SK-N-SH (cell line): ENCODE measurements around the gene PSMB11. TPM values are rescaled to one million over a fixed set of nuclear protein-coding genes. Genes with fewer than 3 reads are reported as not detected.

Experiments
- CTCF ChIA-PET: fragments of 300-600, 350-600 bp; formaldehyde crosslinking; extraction: SDS; loops from one replicate; lab custom pipeline; 2021; lab: Yijun Ruan, JAX
- POLR2A ChIA-PET: fragments of 350-600 bp; sonication (Branson Sonifier 250); formaldehyde crosslinking; extraction: SDS; loops from one replicate; lab custom pipeline; 2020; ENCODE audit warnings: antibody characterized with exemption, inconsistent platforms; lab: Yijun Ruan, JAX
- DNase-seq: peaks from one replicate; pipeline ENCODE4 v3.0.0; 2012
- H2AFZ ChIP-seq: fragments of 200-600 bp; sonication (generic); 2 replicates; pipeline ENCODE4 v1.8.1; 2016; ENCODE audit warnings: antibody characterized with exemption, mild to moderate bottlenecking, low read depth
- H3F3A ChIP-seq: fragments of 200-600 bp; sonication (generic); replicated peaks from 2 replicates; pipeline ENCODE3; 2016; ENCODE audit warnings: antibody characterized with exemption, mild to moderate bottlenecking; ENCODE audit not compliant: insufficient read depth
- H3K27ac ChIP-seq, 2 experiments: fragments of 200-500 bp in 1 of 2; fragments of 200-600 bp in 1 of 2; sonication (Bioruptor generic) in 1 of 2; sonication (generic), shearing (Covaris generic) in 1 of 2; 2 replicates each; pipeline versions ENCODE4 v1.5.1 to v1.6.1; 2014 to 2016; ENCODE audit warnings: low read depth in 2 of 2, inconsistent platforms in 1 of 2, low read length in 1 of 2, mild to moderate bottlenecking in 1 of 2, mixed read lengths in 1 of 2
- H3K27me3 ChIP-seq: fragments of 200-600 bp; sonication (generic), shearing (Covaris generic); 2 replicates; pipeline ENCODE4 v1.6.1; 2016; ENCODE audit warnings: mixed run types; ENCODE audit not compliant: insufficient read depth
- H3K36me3 ChIP-seq, 2 experiments: fragments of 200-500 bp in 1 of 2; fragments of 200-600 bp in 1 of 2; sonication (Bioruptor generic) in 1 of 2; sonication (generic) in 1 of 2; replicated peaks in 1 of 2; 2 replicates each; pipeline versions ENCODE3 to v1.5.1; 2014 to 2016; ENCODE audit warnings: low read length in 1 of 2, mild to moderate bottlenecking in 1 of 2; ENCODE audit not compliant: insufficient read depth in 2 of 2, control insufficient read depth in 1 of 2
- H3K4me1 ChIP-seq, 2 experiments: fragments of 200-500 bp in 1 of 2; fragments of 200-600 bp in 1 of 2; sonication (Bioruptor generic) in 1 of 2; sonication (generic), shearing (Covaris generic) in 1 of 2; 2 replicates each; pipeline versions ENCODE4 v1.5.1 to v1.6.1; 2014 to 2016; ENCODE audit warnings: low read depth in 1 of 2, low read length in 1 of 2, mixed run types in 1 of 2; ENCODE audit not compliant: insufficient read depth in 2 of 2, control insufficient read depth in 1 of 2
- H3K4me2 ChIP-seq: fragments of 200-600 bp; sonication (generic), shearing (Covaris generic); 2 replicates; pipeline ENCODE4 v1.6.1; 2017; ENCODE audit warnings: mixed run types
- H3K4me3 ChIP-seq, 2 experiments: fragments of 200-500 bp in 1 of 2; fragments of 200-600 bp in 1 of 2; sonication (Bioruptor generic) in 1 of 2; sonication (generic), shearing (Covaris generic) in 1 of 2; 2 replicates each; pipeline versions ENCODE4 v1.5.1 to v1.8.1; 2014 to 2016; ENCODE audit warnings: low read depth in 2 of 2, inconsistent platforms in 1 of 2, low read length in 1 of 2, mild to moderate bottlenecking in 1 of 2, mixed read lengths in 1 of 2, moderate library complexity in 1 of 2
- H3K79me2 ChIP-seq: fragments of 200-600 bp; sonication (generic); 2 replicates; pipeline ENCODE4 v1.8.1; 2017; ENCODE audit warnings: mild to moderate bottlenecking; ENCODE audit not compliant: insufficient read depth
- H3K9ac ChIP-seq: fragments of 200-600 bp; sonication (generic); 2 replicates; pipeline ENCODE4 v1.6.1; 2017; ENCODE audit warnings: mixed run types
- H3K9me2 ChIP-seq: fragments of 200-600 bp; sonication (generic); 2 replicates; pipeline ENCODE4 v1.6.1; 2017; ENCODE audit warnings: mixed run types
- H3K9me3 ChIP-seq: fragments of 200-600 bp; sonication (generic); 2 replicates; pipeline ENCODE4 v1.6.1; 2017; ENCODE audit warnings: mixed run types, mild to moderate bottlenecking, moderate library complexity
- H4K20me1 ChIP-seq: fragments of 200-600 bp; sonication (generic); 2 replicates; pipeline ENCODE4 v1.6.1; 2017; ENCODE audit warnings: mild to moderate bottlenecking, mixed run types; ENCODE audit not compliant: insufficient read depth
- CHD2 ChIP-seq: fragments of 150-350 bp; IDR thresholded peaks from 2 replicates; pipeline ENCODE4 v1.6.1; 2018; ENCODE audit warnings: low read length; ENCODE audit not compliant: partially characterized antibody
- ELF1 ChIP-seq: IDR thresholded peaks from 2 replicates; pipeline ENCODE4 v1.4.0; 2012
- EP300 ChIP-seq, 2 experiments: IDR thresholded peaks; 2 replicates each; pipeline versions ENCODE4 v1.4.0 to v1.6.1; 2012; ENCODE audit warnings: borderline replicate concordance in 1 of 2, low read depth in 1 of 2, low read length in 1 of 2
- FOXJ3 ChIP-seq: sonication (generic); formaldehyde crosslinking; IDR thresholded peaks from 2 replicates; pipeline ENCODE4 v1.5.1; 2020; ENCODE audit warnings: mild to moderate bottlenecking, missing genetic modification reagents
- GABPA ChIP-seq: IDR thresholded peaks from 2 replicates; pipeline ENCODE4 v1.4.0; 2012; ENCODE audit warnings: low read depth, mild to moderate bottlenecking
- GATA2 ChIP-seq: sonication (generic); formaldehyde crosslinking; IDR thresholded peaks from 2 replicates; pipeline ENCODE4 v1.5.0; 2020; ENCODE audit warnings: mild to moderate bottlenecking, missing genetic modification reagents
- MXI1 ChIP-seq: IDR thresholded peaks from 2 replicates; pipeline ENCODE4 v1.6.1; 2012; ENCODE audit warnings: mild to moderate bottlenecking, low read depth, low read length, improper control_type of control experiment
- NFIC ChIP-seq: IDR thresholded peaks from 2 replicates; pipeline ENCODE4 v1.4.0; 2012; ENCODE audit warnings: borderline replicate concordance
- PBX3 ChIP-seq: IDR thresholded peaks from 2 replicates; pipeline ENCODE4; 2012
- RCOR1 ChIP-seq: fragments of 150-350 bp; IDR thresholded peaks from 2 replicates; pipeline ENCODE4 v1.6.1; 2017; ENCODE audit warnings: antibody characterized with exemption, low read length
- SIN3A ChIP-seq: IDR thresholded peaks from 2 replicates; pipeline ENCODE4 v1.6.1; 2012; ENCODE audit warnings: low read depth, mild to moderate bottlenecking, low read length, moderate library complexity, borderline replicate concordance
- SMC3 ChIP-seq: IDR thresholded peaks from 2 replicates; pipeline ENCODE4 v1.6.1; 2012; ENCODE audit warnings: low read depth, low read length, improper control_type of control experiment
- TAF1 ChIP-seq: IDR thresholded peaks from 2 replicates; pipeline ENCODE4 v1.6.1; 2012; ENCODE audit warnings: low read depth, mild to moderate bottlenecking, low read length, moderate library complexity, borderline replicate concordance
- TEAD4 ChIP-seq: IDR thresholded peaks from 2 replicates; pipeline ENCODE4 v1.4.0; 2012; ENCODE audit warnings: mild to moderate bottlenecking, borderline replicate concordance; ENCODE audit not compliant: insufficient read depth
- USF1 ChIP-seq: IDR thresholded peaks from 2 replicates; pipeline ENCODE4 v1.4.0; 2012; ENCODE audit warnings: low read depth, borderline replicate concordance
- USF2 ChIP-seq: fragments of 150-350 bp; IDR thresholded peaks from 2 replicates; pipeline ENCODE4 v1.6.1; 2017; ENCODE audit warnings: antibody characterized with exemption, low read length, low read depth, borderline replicate concordance
- YY1 ChIP-seq: IDR thresholded peaks from 2 replicates; pipeline ENCODE4 v1.4.0; 2012; ENCODE audit warnings: low read depth, mild to moderate bottlenecking
- ZBTB33 ChIP-seq: IDR thresholded peaks from 2 replicates; pipeline ENCODE4 v1.4.0; 2012; ENCODE audit warnings: low read depth, borderline replicate concordance
- WGBS: methylation state at CpG from one replicate; pipeline ENCODE4 v1.1.6; 2017; ENCODE audit warnings: low lambda C conversion rate; 5-methylcytosine and 5-hydroxymethylcytosine counted together
- polyA plus RNA-seq, 3 experiments: library from polyadenylated mRNA; depleted of rRNA; stranded (reverse); fragments of >200 nt; gene quantifications; 2 replicates each; pipeline ENCODE4 v1.2.3, GENCODE V29; 2012

Gene PSMB11
- polyA plus RNA-seq, 1 of the 3 experiments (the other 2 are of a cell fraction), result not detected

DNA sequence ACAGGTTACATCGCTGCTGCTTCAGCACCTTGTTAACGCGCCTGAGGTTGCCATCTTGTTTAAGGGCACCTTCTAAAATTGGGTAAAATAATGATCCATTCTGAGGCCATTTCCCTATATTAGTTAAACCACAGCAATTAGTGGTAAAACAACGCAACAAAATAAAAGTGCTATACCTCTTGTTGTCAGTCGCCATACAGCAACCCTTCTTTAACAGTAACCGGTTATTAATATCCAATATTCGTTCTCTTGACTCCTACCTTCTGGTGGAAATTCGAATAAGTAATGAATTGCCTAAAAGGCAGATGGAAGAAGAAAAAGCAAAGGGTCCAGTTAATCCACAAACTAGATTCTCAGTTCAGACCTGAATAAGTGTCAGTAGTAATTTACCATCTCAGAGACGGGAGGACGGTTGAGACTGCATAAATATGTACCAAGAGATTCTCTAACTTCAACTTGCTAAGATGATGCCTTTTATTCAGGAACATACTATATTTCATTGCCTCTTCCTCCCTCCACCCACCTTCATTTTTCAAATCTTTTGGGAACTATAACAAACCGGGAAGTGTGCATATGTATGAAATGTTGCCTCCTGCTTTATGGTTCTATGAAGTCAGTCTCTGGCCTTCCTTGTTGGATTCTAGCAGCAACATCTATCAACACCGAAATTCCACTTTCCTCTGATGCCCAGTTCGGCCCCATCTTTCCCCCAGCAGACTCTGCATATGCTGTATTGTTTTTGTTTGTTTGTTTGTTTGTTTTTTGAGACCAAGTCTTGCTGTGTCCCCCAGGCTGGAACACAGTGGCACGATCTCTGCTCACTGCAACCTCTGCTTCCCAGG, 6.5 kb upstream of the PSMB11 start:
- peak overlapping the region; percentile 94 to 96 for H3K27ac ChIP-seq
- H3K4me1 ChIP-seq, result peaks cover 9 to 16% of the 10 kb centered on the region in 2 experiments; a peak in 3 of 4 replicates
- H3K9me3 ChIP-seq, result no peaks in the 10 kb centered on the region
- H4K20me1 ChIP-seq, result no peaks in the 10 kb centered on the region
- CTCF ChIA-PET, result interaction anchor here (0.6 to 2.1 kb wide), 6 partner anchors 20 to 69 kb away, joined by 3 to 7 read pairs (median 5); no protein-coding TSS in a partner anchor
- no peaks in the 10 kb centered on the region for H3K9me2 ChIP-seq
- peak overlapping the region in 1 of 2 experiments; percentile 72; a peak in 2 of 4 replicates for H3K4me3 ChIP-seq
- peaks cover 4% of the 10 kb centered on the region for H3F3A ChIP-seq
- H2AFZ ChIP-seq, result peak overlapping the region; percentile 80
- peaks cover 40% of the 10 kb centered on the region for H3K79me2 ChIP-seq
- no peak for TF ChIP-seq FOXJ3 (CRISPR knock-in tag)
- 0 out of 4 replicates have a peak, but pooled peaks of 1 of the 2 experiments have one; percentile 20 for TF ChIP-seq EP300 (IDR thresholded peaks at IDR 0.05; ENCODE audit: borderline replicate concordance in 1 of 2, low read depth in 1 of 2, low read length in 1 of 2)
- TF ChIP-seq GATA2 (CRISPR knock-in tag), result no peak
- no peak for DNase-seq
- H3K9ac ChIP-seq, result no peak overlapping the region; the same call in 1 of the 2 replicates
- peak overlapping the region; percentile 91; the same call in 1 of the 2 replicates for H3K4me2 ChIP-seq
- POLR2A ChIA-PET, result interaction anchor here (1.0 to 1.2 kb wide), 3 partner anchors 18 to 28 kb away, joined by 3 read pairs; no protein-coding TSS in a partner anchor
- no peaks in the 10 kb centered on the region for H3K27me3 ChIP-seq
- peaks cover 14 to 30% of the 10 kb centered on the region in 2 experiments for H3K36me3 ChIP-seq
- WGBS, result 73% methylated on average over 14 of the region's 14 CpGs

DNA sequence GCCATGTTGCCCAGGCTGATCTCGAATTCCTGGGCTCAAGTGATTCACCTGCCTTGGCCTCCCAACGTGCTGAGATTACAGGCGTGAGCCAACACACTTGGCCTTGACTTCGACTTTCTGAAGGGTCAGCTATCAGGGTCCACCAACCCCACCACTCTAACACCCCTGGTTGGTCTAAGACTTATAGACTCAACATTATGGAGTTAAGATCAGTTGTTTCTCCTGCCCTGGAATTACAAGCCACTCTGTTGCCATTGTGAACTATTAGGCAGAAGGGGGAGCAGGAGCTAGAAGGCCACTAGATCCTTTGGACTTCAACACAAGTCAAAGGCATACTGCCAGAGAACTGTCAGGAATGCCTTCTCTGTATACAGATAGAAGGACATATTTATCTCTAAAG, 1.9 kb upstream of the PSMB11 start:
- POLR2A ChIA-PET, result no interaction called here
- no peak overlapping the region for H3K4me3 ChIP-seq
- H3K27me3 ChIP-seq, result no peaks in the 10 kb centered on the region
- CTCF ChIA-PET, result interaction anchor here (1.3 to 33.1 kb wide), 4 partner anchors 17 to 52 kb away, joined by 3 to 1566 read pairs (median 6); partner anchors contain the start of gene AJUBA
- H3F3A ChIP-seq, result peaks cover 4% of the 10 kb centered on the region
- no peaks in the 10 kb centered on the region for H4K20me1 ChIP-seq
- no peaks in the 10 kb centered on the region for H3K79me2 ChIP-seq
- no peaks in the 10 kb centered on the region for H3K9me2 ChIP-seq
- no peaks in the 10 kb centered on the region for H3K9me3 ChIP-seq
- 90% methylated on average over 4 of the region's 4 CpGs for WGBS
- H2AFZ ChIP-seq, result no peak overlapping the region
- H3K9ac ChIP-seq, result no peak overlapping the region
- no peak for DNase-seq
- no peak overlapping the region for H3K27ac ChIP-seq
- peaks cover 0 to 9% of the 10 kb centered on the region in 2 experiments; a peak in 2 of 4 replicates for H3K4me1 ChIP-seq
- H3K36me3 ChIP-seq, result no peaks in the 10 kb centered on the region
- H3K4me2 ChIP-seq, result no peak overlapping the region
- TF ChIP-seq SMC3 (no peak), TEAD4 (no peak), GABPA (no peak), RCOR1 (no peak), FOXJ3 (CRISPR knock-in tag) (no peak), SIN3A (no peak), ZBTB33 (no peak), PBX3 (no peak), ELF1 (no peak), USF1 (no peak), MXI1 (no peak), TAF1 (no peak), USF2 (no peak), NFIC (no peak), CHD2 (no peak), YY1 (no peak)
